HG02610 (cell line): ENCODE measurements around the gene COL9A1.

ENCODE experiments used
- ATAC-seq: cut with Tn5 transposase; IDR thresholded peaks from one replicate; pipeline ENCODE4 v1.9.1; 2021; ENCODE audit warnings: mild to moderate bottlenecking, moderate library complexity; ENCODE audit not compliant: unreplicated experiment

The COL9A1 gene

GRCh38 chr6:70292193-70292592 is 10.7 kb downstream of the COL9A1 start:
- no peak for ATAC-seq

DNA sequence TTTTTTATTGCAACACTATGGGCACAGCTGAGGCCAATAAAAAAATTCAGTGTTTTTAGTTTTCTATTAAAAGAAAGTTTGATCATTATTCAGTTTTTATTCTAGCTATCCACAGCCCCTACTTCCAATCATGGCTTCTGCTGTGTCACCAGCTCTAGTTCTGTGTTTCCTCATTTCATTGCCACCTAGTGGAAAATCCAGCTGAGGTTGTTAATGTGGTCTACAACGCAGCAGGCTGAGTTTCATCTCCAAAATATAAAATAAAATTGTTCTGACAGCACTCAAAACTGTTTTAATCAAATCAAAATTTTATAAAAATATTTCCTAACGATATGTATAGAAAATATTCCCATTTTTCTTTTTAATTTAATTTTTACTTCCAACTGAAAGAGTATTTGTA is 13.6 kb downstream of the COL9A1 start:
- no peak for ATAC-seq

- ATAC-seq = no peak
Observed at GRCh38 chr6:70286905-70287304, 16.0 kb downstream of the COL9A1 start.

GRCh38 chr6:70285201-70285600 is 17.7 kb downstream of the COL9A1 start:
- ATAC-seq = no peak

- no peak for ATAC-seq
Observed at GRCh38 chr6:70282919-70283461, 19.9 kb downstream of the COL9A1 start.

DNA sequence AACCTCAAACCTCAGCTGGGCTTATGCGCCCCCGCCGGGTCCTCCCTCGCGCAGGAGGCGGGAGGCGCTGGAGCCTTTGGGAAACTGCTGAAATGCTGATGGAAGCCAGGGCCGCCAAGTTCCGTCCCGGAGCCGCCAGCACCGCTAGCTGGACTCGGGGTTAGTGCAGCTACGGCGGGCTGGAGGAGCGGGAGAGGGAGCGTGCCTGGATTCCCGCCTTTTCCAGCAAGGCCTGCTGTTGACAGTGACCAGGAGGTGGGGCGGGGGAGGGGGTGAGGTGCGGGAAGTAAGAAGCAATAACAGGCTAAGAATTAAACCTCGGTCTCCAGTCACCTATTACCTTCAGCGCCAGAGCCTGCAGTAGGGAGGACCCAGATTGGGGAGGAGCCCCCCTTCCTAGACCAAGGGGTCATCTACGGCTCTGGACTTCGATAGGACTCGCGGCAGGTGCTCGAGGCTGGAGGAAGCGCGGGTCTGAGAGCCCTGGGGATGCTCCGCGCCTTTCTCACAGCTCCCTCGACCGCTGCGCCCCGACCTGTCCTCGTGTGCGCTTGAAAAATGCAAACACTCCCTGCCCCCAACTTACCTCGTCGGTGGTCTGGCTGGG is 20.5 kb downstream of the COL9A1 start:
- ATAC-seq = no peak

GRCh38 chr6:70281923-70282311 is 21.0 kb downstream of the COL9A1 start:
- no peak for ATAC-seq

- no peak for ATAC-seq
Observed at GRCh38 chr6:70280400-70280853, 22.5 kb downstream of the COL9A1 start.

DNA sequence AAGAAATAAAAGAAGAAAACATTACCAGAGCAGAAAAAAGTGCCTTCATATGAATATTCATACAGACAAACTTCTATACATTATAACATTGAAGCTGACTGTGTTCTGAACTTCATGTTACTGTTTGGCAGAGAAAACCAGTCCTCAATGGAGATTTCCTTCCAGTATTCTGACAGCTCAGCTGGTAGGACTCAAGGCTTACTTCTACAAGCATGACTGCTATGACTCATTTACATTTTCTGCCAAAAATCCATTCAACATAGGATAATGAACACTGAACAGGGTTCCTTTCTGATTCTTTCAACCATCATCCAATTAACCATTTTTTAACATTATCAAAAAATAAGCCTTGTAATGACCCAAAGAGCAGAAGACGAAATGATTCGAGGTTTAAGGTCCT is 25.4 kb downstream of the COL9A1 start:
- no peak for ATAC-seq

DNA sequence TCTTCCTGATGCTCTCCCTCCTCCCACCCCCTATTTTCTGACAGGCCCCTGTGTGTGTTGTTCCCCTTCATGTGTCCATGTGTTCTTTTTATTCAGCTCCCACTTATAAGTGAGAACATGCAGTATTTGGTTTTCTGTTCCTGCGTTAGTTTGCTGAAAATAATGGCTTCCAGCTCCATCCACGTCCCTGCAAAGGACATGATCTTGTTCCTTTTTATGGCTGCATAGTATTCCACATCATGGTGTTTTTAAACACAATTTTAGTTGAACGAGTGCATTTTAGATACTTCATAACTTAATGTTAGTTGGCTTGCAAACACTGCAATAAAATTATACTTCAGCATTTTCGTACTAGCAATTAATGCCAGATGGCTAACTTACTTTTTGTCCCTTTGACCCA is 28.5 kb downstream of the COL9A1 start:
- ATAC-seq = no peak

DNA sequence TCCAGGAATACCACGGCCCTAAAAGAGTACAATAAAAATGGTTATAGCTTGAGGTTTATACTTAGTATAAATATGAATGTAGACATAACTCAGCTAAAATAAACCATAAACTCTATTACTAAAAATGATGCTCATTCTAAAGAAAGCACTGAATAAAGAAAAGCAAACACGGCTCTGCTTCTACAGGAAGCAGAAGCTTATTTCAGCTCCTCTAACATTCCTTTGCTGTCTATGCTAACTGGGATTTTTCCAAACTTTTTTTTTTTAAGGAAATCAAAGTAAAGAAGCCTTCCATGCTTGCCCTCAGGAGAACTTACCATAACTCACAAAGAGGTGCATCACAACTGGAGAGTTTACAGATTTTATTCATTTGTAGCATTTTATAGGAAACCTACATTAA is 30.8 kb downstream of the COL9A1 start:
- no peak for ATAC-seq

DNA sequence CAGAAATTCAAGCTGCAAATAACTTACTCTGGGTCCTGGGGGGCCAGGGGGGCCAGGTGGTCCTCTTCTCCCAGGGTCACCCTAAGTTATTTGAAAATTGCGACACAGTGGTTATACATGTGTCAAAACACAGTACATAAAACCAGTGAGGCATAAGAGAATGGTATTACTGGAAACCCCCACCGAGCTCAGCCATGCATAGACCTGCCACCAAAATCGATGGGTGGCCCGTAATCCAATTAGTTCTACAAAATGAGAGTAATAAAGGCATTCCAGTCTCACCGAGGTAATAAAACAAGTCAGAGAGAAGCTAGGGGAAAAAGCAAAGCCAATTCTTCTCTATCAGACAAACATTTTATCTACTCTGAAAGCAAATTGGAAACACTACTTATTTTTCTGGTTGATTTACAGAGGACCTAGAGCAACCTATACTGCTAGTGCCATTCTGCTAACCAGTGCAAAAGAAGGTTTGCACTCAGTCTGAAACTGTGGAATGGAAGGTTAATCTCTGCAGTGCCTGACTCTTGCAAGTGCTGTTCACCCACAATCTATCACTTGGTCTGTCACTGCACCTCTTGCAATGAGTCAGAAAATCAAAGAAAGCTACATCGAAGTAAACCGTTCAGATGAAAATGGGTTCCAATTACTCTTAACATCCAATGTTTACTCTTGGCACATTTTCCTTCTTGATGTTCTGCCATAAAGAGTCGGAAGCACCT is 32.4 kb downstream of the COL9A1 start:
- ATAC-seq = no peak

DNA sequence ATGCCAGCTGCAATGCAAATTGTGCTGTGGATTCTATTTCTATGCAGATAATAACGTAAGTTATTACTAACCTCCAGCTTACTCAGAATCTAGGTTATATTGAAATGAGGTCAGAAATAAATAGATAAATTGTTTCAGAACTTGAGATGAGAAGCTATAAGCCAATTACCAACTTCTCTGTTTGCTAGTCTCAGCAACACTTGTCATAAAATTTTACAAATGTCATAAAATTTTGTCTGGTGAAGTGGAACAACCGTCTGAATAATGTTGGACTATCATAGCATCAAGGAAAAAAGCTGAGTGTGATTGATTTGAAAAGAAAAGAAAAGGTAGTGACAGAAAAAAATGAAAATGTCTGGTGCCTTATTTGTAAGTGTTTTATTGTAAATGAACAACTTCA is 36.7 kb downstream of the COL9A1 start:
- ATAC-seq = no peak

GRCh38 chr6:70264306-70264705 is 38.6 kb downstream of the COL9A1 start:
- no peak for ATAC-seq

DNA sequence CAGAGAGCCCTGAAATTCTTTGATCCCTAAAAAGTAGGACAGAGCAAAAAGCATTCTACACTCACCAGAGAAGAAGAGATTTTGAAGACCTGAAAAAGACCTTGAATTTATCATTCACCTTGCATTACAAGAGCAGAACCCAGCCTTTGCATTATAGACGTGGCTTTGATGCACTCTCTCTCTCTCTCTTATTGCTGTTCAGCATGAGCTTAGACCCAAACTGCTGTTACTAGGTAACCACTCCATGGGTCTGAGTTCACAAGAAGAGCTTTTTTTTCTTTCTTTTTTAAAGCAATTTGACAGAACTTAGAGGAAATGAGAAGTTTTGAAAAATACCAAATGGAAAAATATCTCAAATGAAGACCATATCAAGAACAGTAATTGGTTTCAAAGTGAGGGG is 44.4 kb downstream of the COL9A1 start:
- no peak for ATAC-seq

DNA sequence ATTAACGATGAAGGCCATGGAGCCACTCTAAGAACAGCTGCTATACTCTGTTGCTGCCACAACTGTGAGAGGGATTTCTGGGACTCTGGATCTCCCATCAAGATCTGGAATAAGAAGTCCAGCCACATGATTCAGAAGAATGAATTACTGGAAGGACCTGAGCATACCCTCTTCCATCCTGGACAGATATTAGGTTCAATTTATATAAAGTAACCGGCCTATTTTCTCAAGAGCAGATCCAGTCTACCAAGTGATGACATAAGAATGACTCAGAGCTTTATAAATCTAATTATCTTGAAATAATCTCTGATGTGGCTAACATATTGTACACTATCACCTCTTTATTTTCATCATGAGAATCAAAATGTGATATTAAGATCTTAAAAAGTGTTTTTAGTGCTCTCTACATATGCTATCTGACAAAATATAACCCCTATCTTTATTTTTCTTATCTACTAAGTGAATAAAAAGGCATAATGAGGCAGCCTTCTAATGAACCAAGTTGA is 45.1 kb downstream of the COL9A1 start:
- no peak for ATAC-seq

GRCh38 chr6:70254784-70255183 is 48.1 kb downstream of the COL9A1 start:
- no peak for ATAC-seq

GRCh38 chr6:70253923-70254322 is 49.0 kb downstream of the COL9A1 start:
- ATAC-seq = no peak

DNA sequence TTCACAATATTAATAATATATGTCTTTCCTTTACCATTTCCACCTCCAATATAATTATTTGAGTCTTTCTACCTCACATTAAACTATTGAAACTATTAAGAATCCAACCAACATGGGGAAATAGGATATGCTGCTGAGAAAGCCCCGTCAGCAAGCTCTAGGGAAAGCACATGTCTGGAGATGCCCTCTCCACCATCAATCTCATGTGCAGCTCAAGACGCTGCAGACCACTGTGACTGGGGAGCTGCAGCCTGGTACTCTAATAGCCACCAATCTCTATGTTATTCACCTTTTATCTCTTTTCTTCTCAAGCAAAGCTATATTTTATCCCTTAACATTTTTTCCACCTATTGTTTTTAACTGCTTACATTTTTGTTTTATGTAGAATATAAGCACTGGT is 50.3 kb downstream of the COL9A1 start:
- ATAC-seq = no peak

GRCh38 chr6:70246118-70246517 is 56.8 kb downstream of the COL9A1 start:
- no peak for ATAC-seq

GRCh38 chr6:70241991-70242420 is 60.9 kb downstream of the COL9A1 start:
- no peak for ATAC-seq

- ATAC-seq = no peak
Observed at GRCh38 chr6:70241031-70241430, 61.9 kb downstream of the COL9A1 start.
